Tibial nerve (tissue), 3 donors: ENCODE measurements around the gene CCL16.

Source experiments
- CTCF ChIP-seq, 5 experiments: fragments of 200-600 bp in 3 of 5; fragments of 450-650 bp in 2 of 5; sonication (generic) in 3 of 5; IDR thresholded peaks; one replicate each; pipeline ENCODE4 v1.5.1; 2016 to 2019; ENCODE audit warnings: antibody characterized with exemption in 5 of 5, mild to moderate bottlenecking in 3 of 5, moderate library complexity in 2 of 5
- POLR2A ChIP-seq, 2 donors: fragments of 450-650 bp; IDR thresholded peaks; one replicate each; pipeline ENCODE4 v1.6.1; 2017; ENCODE audit warnings: antibody characterized with exemption in 2 of 2, mild to moderate bottlenecking in 2 of 2, moderate library complexity in 2 of 2

DNA sequence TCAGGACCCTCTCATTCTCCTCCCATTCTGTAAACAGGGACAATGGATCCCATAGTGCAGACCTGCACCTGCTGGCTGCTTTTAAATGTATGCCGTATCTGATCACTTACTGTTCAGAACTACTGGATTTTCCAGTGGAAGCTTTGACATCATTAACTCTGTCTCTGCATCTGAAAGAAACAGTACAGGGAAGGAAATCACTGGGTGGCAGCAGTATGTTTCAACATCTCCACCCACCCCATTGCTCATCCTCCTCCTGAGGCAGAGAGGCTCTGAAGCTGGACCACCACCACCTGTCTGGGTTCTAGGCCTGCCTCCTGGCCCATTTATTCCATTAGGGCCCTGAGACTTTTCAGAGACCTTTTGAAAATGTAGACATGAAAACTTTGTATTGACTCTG is 17.5 kb upstream of the CCL16 start:
- TF ChIP-seq CTCF (IDR thresholded peaks at IDR 0.05), result no peak
- TF ChIP-seq POLR2A (IDR thresholded peaks at IDR 0.05), result no peak
